PFSK-1 (cell line): Measurements from ENCODE around the gene CYTH3.

ENCODE experiments used
- FOXP2 ChIP-seq: optimal IDR thresholded peaks from 2 replicates; pipeline ENCODE3; 2011; ENCODE audit warnings: borderline replicate concordance, control low read depth, inconsistent platforms; ENCODE audit not compliant: insufficient read depth; ENCODE audit errors: extremely low read length, extremely low read depth
- POLR2AphosphoS5 ChIP-seq: IDR thresholded peaks from 2 replicates; pipeline ENCODE4 v1.6.1; 2012; ENCODE audit warnings: low read depth, mild to moderate bottlenecking, control low read depth, low read length, moderate library complexity
- SIN3A ChIP-seq: IDR thresholded peaks from 2 replicates; pipeline ENCODE4 v1.6.1; 2012; ENCODE audit warnings: mild to moderate bottlenecking, low read length, moderate library complexity, borderline replicate concordance; ENCODE audit not compliant: insufficient read depth
- TAF1 ChIP-seq: IDR thresholded peaks from 2 replicates; pipeline ENCODE4 v1.6.1; 2012; ENCODE audit warnings: low read length, control low read depth, borderline replicate concordance; ENCODE audit not compliant: insufficient read depth
- TF ChIP-seq, protein P1 (sequence below), 2 experiments: IDR thresholded peaks; 2 replicates each; pipeline versions ENCODE4 v1.6.1 to v1.8.0; 2011 to 2012; ENCODE audit warnings: low read depth in 2 of 2, low read length in 2 of 2, control low read depth in 1 of 2, inconsistent platforms in 1 of 2, mild to moderate bottlenecking in 1 of 2, moderate library complexity in 1 of 2; ENCODE audit not compliant: insufficient read depth in 1 of 2

GRCh38 chr7:6159097-6159483 lies 113.3 kb downstream of the CYTH3 start:
- TF ChIP-seq SIN3A (no peak), POLR2AphosphoS5 (no peak), TAF1 (no peak), FOXP2 (no peak)
- TF ChIP-seq, protein P1, sequence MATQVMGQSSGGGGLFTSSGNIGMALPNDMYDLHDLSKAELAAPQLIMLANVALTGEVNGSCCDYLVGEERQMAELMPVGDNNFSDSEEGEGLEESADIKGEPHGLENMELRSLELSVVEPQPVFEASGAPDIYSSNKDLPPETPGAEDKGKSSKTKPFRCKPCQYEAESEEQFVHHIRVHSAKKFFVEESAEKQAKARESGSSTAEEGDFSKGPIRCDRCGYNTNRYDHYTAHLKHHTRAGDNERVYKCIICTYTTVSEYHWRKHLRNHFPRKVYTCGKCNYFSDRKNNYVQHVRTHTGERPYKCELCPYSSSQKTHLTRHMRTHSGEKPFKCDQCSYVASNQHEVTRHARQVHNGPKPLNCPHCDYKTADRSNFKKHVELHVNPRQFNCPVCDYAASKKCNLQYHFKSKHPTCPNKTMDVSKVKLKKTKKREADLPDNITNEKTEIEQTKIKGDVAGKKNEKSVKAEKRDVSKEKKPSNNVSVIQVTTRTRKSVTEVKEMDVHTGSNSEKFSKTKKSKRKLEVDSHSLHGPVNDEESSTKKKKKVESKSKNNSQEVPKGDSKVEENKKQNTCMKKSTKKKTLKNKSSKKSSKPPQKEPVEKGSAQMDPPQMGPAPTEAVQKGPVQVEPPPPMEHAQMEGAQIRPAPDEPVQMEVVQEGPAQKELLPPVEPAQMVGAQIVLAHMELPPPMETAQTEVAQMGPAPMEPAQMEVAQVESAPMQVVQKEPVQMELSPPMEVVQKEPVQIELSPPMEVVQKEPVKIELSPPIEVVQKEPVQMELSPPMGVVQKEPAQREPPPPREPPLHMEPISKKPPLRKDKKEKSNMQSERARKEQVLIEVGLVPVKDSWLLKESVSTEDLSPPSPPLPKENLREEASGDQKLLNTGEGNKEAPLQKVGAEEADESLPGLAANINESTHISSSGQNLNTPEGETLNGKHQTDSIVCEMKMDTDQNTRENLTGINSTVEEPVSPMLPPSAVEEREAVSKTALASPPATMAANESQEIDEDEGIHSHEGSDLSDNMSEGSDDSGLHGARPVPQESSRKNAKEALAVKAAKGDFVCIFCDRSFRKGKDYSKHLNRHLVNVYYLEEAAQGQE (IDR thresholded peaks at IDR 0.05; ENCODE audit: insufficient read depth in 1 of 2, low read depth in 2 of 2, low read length in 2 of 2), result no peak
